GM21381 (cell line): ENCODE measurements around the gene PTPRN2.
"Not testable (repeated sequence)": the region's sequence is repeated elsewhere in the genome, so short reads cannot be mapped to it uniquely, and the experiment has no call there.

Source experiments
- ATAC-seq: cut with Tn5 transposase; IDR thresholded peaks from one replicate; pipeline ENCODE4 v1.9.1; 2021; ENCODE audit warnings: mild to moderate bottlenecking, moderate library complexity; ENCODE audit not compliant: unreplicated experiment

PTPRN2 gene

GRCh38 chr7:158315326-158315725 lies 272.3 kb downstream of the PTPRN2 start:
- ATAC-seq, result no peak

- ATAC-seq, result no peak
Measured at GRCh38 chr7:158314394-158314793, 273.2 kb downstream of the PTPRN2 start.

- no peak for ATAC-seq
Measured at GRCh38 chr7:158313931-158314330, 273.7 kb downstream of the PTPRN2 start.

GRCh38 chr7:158312789-158313188 lies 274.8 kb downstream of the PTPRN2 start:
- ATAC-seq, result no peak

- no peak for ATAC-seq
Measured at GRCh38 chr7:158311791-158312190, 275.8 kb downstream of the PTPRN2 start.

GRCh38 chr7:158310924-158311666 lies 276.5 kb downstream of the PTPRN2 start:
- ATAC-seq, result no peak

GRCh38 chr7:158309868-158310763 lies 277.5 kb downstream of the PTPRN2 start:
- ATAC-seq, result no peak

- no peak for ATAC-seq
Measured at GRCh38 chr7:158308001-158308400, 279.6 kb downstream of the PTPRN2 start.

GRCh38 chr7:158304072-158304471 lies 283.6 kb downstream of the PTPRN2 start:
- ATAC-seq, result not testable (repeated sequence)

GRCh38 chr7:158303121-158303520 lies 284.5 kb downstream of the PTPRN2 start:
- no peak for ATAC-seq

GRCh38 chr7:158302274-158303070 lies 285.2 kb downstream of the PTPRN2 start:
- ATAC-seq, result no peak

- no peak for ATAC-seq
Measured at GRCh38 chr7:158301207-158301606, 286.4 kb downstream of the PTPRN2 start.

GRCh38 chr7:158300427-158300826 lies 287.2 kb downstream of the PTPRN2 start:
- ATAC-seq, result no peak

GRCh38 chr7:158299607-158300006 lies 288.0 kb downstream of the PTPRN2 start:
- no peak for ATAC-seq

- no peak for ATAC-seq
Measured at GRCh38 chr7:158296798-158297104, 290.9 kb downstream of the PTPRN2 start.

GRCh38 chr7:158295966-158296797 lies 291.4 kb downstream of the PTPRN2 start:
- ATAC-seq, result no peak

- not testable (repeated sequence) for ATAC-seq
Measured at GRCh38 chr7:158294468-158295215, 293.0 kb downstream of the PTPRN2 start.

GRCh38 chr7:158292948-158293347 lies 294.7 kb downstream of the PTPRN2 start:
- no peak for ATAC-seq

- ATAC-seq, result no peak
Measured at GRCh38 chr7:158291998-158292397, 295.6 kb downstream of the PTPRN2 start.
